Measurements from ENCODE around the gene ACAD8. TPM values are rescaled to one million over a fixed set of nuclear protein-coding genes. Genes with fewer than 3 reads are reported as not detected.

The ACAD8 gene
- total and polyA plus RNA-seq, 10 of the 15 experiments (the other 5 are each of a cell fraction or from before 2014, with no cell fraction given): 9.9 to 34.8 (median 22.2) TPM

DNA sequence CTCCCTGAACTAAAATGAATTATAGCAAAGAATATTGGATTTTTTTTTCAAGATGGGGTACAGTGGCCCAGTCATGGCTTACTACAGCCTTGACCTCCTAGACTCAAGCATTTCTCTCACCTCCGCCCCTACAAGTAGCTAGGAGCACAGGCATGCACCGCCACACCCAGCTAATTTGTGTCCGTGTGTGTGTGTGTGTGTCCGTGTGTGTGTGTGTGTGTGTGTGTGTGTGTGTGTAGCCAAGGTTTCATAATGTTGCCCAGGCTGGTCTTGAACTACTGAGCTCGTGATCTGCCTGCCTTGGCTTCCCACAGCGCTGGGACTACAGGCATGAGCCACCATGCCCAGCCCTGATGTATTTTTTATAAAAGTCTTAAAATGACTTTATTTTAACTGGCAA is 12.8 kb upstream of the ACAD8 start:
- WGBS (ENCODE audit: insufficient coverage, insufficient replicate concordance, low lambda C conversion rate, missing lambda C conversion rate): 75% methylated on average over 6 of the region's 6 CpGs
- no TSS peak for BruUV-seq (replicated peaks)
- TF ChIP-seq FOXK2 (IDR thresholded peaks at IDR 0.05) (no peak), POLR2AphosphoS5 (IDR thresholded peaks at IDR 0.05; ENCODE audit: low read length) (no peak), RBBP5 (conservative IDR thresholded peaks at IDR 0.05) (no peak), IRF4 (IDR thresholded peaks at IDR 0.05; ENCODE audit: low read depth, low read length) (no peak), CHD4 (IDR thresholded peaks at IDR 0.05) (no peak), HDGF (IDR thresholded peaks at IDR 0.05) (no peak), NR2F1 (conservative IDR thresholded peaks at IDR 0.05) (no peak), NKRF (conservative IDR thresholded peaks at IDR 0.05) (no peak), E2F8 (IDR thresholded peaks at IDR 0.05; ENCODE audit: low read depth, partially characterized antibody) (no peak), STAT1 (conservative IDR thresholded peaks at IDR 0.05) (no peak), RAD21 (IDR thresholded peaks at IDR 0.05; ENCODE audit: insufficient read depth, low read depth, low read length) (no peak), MYB (IDR thresholded peaks at IDR 0.05; ENCODE audit: borderline replicate concordance, low read depth, low read length) (no peak), SUZ12 (IDR thresholded peaks at IDR 0.05; ENCODE audit: unreplicated experiment) (no peak), ZSCAN29 (IDR thresholded peaks at IDR 0.05) (no peak)
- TF ChIP-seq, protein P1, sequence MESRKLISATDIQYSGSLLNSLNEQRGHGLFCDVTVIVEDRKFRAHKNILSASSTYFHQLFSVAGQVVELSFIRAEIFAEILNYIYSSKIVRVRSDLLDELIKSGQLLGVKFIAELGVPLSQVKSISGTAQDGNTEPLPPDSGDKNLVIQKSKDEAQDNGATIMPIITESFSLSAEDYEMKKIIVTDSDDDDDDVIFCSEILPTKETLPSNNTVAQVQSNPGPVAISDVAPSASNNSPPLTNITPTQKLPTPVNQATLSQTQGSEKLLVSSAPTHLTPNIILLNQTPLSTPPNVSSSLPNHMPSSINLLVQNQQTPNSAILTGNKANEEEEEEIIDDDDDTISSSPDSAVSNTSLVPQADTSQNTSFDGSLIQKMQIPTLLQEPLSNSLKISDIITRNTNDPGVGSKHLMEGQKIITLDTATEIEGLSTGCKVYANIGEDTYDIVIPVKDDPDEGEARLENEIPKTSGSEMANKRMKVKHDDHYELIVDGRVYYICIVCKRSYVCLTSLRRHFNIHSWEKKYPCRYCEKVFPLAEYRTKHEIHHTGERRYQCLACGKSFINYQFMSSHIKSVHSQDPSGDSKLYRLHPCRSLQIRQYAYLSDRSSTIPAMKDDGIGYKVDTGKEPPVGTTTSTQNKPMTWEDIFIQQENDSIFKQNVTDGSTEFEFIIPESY (IDR thresholded peaks at IDR 0.05): no peak
- TF ChIP-seq, protein P2, sequence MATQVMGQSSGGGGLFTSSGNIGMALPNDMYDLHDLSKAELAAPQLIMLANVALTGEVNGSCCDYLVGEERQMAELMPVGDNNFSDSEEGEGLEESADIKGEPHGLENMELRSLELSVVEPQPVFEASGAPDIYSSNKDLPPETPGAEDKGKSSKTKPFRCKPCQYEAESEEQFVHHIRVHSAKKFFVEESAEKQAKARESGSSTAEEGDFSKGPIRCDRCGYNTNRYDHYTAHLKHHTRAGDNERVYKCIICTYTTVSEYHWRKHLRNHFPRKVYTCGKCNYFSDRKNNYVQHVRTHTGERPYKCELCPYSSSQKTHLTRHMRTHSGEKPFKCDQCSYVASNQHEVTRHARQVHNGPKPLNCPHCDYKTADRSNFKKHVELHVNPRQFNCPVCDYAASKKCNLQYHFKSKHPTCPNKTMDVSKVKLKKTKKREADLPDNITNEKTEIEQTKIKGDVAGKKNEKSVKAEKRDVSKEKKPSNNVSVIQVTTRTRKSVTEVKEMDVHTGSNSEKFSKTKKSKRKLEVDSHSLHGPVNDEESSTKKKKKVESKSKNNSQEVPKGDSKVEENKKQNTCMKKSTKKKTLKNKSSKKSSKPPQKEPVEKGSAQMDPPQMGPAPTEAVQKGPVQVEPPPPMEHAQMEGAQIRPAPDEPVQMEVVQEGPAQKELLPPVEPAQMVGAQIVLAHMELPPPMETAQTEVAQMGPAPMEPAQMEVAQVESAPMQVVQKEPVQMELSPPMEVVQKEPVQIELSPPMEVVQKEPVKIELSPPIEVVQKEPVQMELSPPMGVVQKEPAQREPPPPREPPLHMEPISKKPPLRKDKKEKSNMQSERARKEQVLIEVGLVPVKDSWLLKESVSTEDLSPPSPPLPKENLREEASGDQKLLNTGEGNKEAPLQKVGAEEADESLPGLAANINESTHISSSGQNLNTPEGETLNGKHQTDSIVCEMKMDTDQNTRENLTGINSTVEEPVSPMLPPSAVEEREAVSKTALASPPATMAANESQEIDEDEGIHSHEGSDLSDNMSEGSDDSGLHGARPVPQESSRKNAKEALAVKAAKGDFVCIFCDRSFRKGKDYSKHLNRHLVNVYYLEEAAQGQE (IDR thresholded peaks at IDR 0.05; ENCODE audit: low read depth, low read length): no peak

More for the DNA sequence above, 12.8 kb upstream of the ACAD8 start:
- Histone ChIP-seq H3K4me3 (no peak overlapping the region), H3K9me3 (replicated peaks; ENCODE audit: control insufficient read depth, insufficient read depth, low read length) (no peaks in the 10 kb centered on the region), H3K27ac (ENCODE audit: control insufficient read depth, insufficient read depth) (no peak overlapping the region), H3K27me3 (replicated peaks in 1 of 2; ENCODE audit: control insufficient read depth in 2 of 2, insufficient read depth in 2 of 2, low read length in 1 of 2) (no peaks in the 10 kb centered on the region), H3K4me1 (ENCODE audit: control insufficient read depth, insufficient read depth, low read length) (no peaks in the 10 kb centered on the region), H3K79me2 (ENCODE audit: control insufficient read depth, insufficient read depth, low read length) (no peaks in the 10 kb centered on the region), H3K36me3 (ENCODE audit: control insufficient read depth in 2 of 2, insufficient read depth in 2 of 2, low read length in 1 of 2) (peaks cover 6% of the 10 kb centered on the region in 2 experiments; a peak in 3 of 4 replicates), H3K9ac (ENCODE audit: control insufficient read depth, insufficient read depth, low read length) (no peak overlapping the region), H2AFZ (ENCODE audit: control insufficient read depth, low read depth, low read length) (no peak overlapping the region), H4K20me1 (ENCODE audit: control insufficient read depth, insufficient read depth) (no peaks in the 10 kb centered on the region), H3K4me2 (ENCODE audit: control insufficient read depth, insufficient read depth) (no peak overlapping the region)
- SMC1A ChIA-PET (ENCODE audit: uncharacterized antibody, unreplicated experiment): interaction anchor here (2.6 kb wide), 1 partner anchor 12 kb away, joined by 5 read pairs; no protein-coding TSS in a partner anchor
- ATAC-seq (no peak), FAIRE-seq (no peak), DNase-seq (ENCODE audit: low read depth, low spot score) (no peak)
- in situ Hi-C loops (cut with MboI): no loop called here
- CTCF ChIA-PET: interaction anchor here (1.5 to 1.6 kb wide), 2 partner anchors 11 to 29 kb away, joined by 4 read pairs; no protein-coding TSS in a partner anchor
- POLR2A ChIA-PET: no interaction called here
- RAD21 ChIA-PET (ENCODE audit: unreplicated experiment): no interaction called here
- intact Hi-C loops (cut with micrococcal nuclease; ENCODE audit: unreplicated experiment): no loop called here

All from GM12878 (cell line).